ENCODE results near the gene CCDC138.

Gene CCDC138

GRCh38 chr2:108918156-108918874, 131.7 kb downstream of the CCDC138 start:
- no peaks in the 10 kb centered on the region for H3K9me3 Mint-ChIP-seq
- peaks cover 12% of the 10 kb centered on the region for H3K4me1 Mint-ChIP-seq
- H3K27me3 Mint-ChIP-seq = no peaks in the 10 kb centered on the region
- no peak overlapping the region for H3K27ac Mint-ChIP-seq
- no peak overlapping the region for H3K4me3 Mint-ChIP-seq
- peaks cover 9% of the 10 kb centered on the region for H3K36me3 Mint-ChIP-seq

GRCh38 chr2:108918941-108919341, 132.4 kb downstream of the CCDC138 start:
- Mint-ChIP-seq H3K27me3 (no peaks in the 10 kb centered on the region), H3K27ac (no peak overlapping the region)

GRCh38 chr2:108919571-108920373, 133.2 kb downstream of the CCDC138 start:
- Mint-ChIP-seq H3K27ac (peak overlapping the region; percentile 59), H3K9me3 (no peaks in the 10 kb centered on the region), H3K27me3 (no peaks in the 10 kb centered on the region)

More at GRCh38 chr2:108918941-108919341, 132.4 kb downstream of the CCDC138 start:
- no peak overlapping the region for H3K4me3 Mint-ChIP-seq
- no peaks in the 10 kb centered on the region for H3K9me3 Mint-ChIP-seq
- peaks cover 12% of the 10 kb centered on the region for H3K4me1 Mint-ChIP-seq
- H3K36me3 Mint-ChIP-seq = peaks cover 9% of the 10 kb centered on the region

GRCh38 chr2:108920686-108921085, 134.1 kb downstream of the CCDC138 start:
- no peaks in the 10 kb centered on the region for H3K27me3 Mint-ChIP-seq
- peaks cover 9% of the 10 kb centered on the region for H3K36me3 Mint-ChIP-seq
- H3K4me3 Mint-ChIP-seq = no peak overlapping the region
- peaks cover 8% of the 10 kb centered on the region for H3K4me1 Mint-ChIP-seq
- no peak overlapping the region for H3K27ac Mint-ChIP-seq
- no peaks in the 10 kb centered on the region for H3K9me3 Mint-ChIP-seq

More at GRCh38 chr2:108919571-108920373, 133.2 kb downstream of the CCDC138 start:
- Mint-ChIP-seq H3K4me1 (peaks cover 8% of the 10 kb centered on the region), H3K4me3 (no peak overlapping the region), H3K36me3 (peaks cover 9% of the 10 kb centered on the region)

- Mint-ChIP-seq H3K27me3 (no peaks in the 10 kb centered on the region), H3K27ac (no peak overlapping the region), H3K9me3 (no peaks in the 10 kb centered on the region), H3K4me1 (peaks cover 8% of the 10 kb centered on the region), H3K36me3 (peaks cover 9% of the 10 kb centered on the region), H3K4me3 (no peak overlapping the region)
These were observed 134.8 kb downstream of the CCDC138 start for GRCh38 chr2:108921096-108922030.

GRCh38 chr2:108922141-108922915, 135.8 kb downstream of the CCDC138 start:
- no peak overlapping the region for H3K4me3 Mint-ChIP-seq
- no peak overlapping the region for H3K27ac Mint-ChIP-seq
- no peaks in the 10 kb centered on the region for H3K9me3 Mint-ChIP-seq
- H3K36me3 Mint-ChIP-seq = peaks cover 9% of the 10 kb centered on the region
- H3K27me3 Mint-ChIP-seq = no peaks in the 10 kb centered on the region
- H3K4me1 Mint-ChIP-seq = peaks cover 2% of the 10 kb centered on the region

GRCh38 chr2:108923019-108923700, 136.6 kb downstream of the CCDC138 start:
- Mint-ChIP-seq H3K4me1 (peaks cover under 1% of the 10 kb centered on the region), H3K9me3 (no peaks in the 10 kb centered on the region), H3K4me3 (no peak overlapping the region), H3K27ac (no peak overlapping the region), H3K27me3 (no peaks in the 10 kb centered on the region), H3K36me3 (peaks cover 9% of the 10 kb centered on the region)

- Mint-ChIP-seq H3K27ac (no peak overlapping the region), H3K36me3 (peaks cover 9% of the 10 kb centered on the region), H3K27me3 (no peaks in the 10 kb centered on the region), H3K4me1 (peaks cover 6% of the 10 kb centered on the region), H3K4me3 (no peak overlapping the region), H3K9me3 (no peaks in the 10 kb centered on the region)
These were observed 137.4 kb downstream of the CCDC138 start for GRCh38 chr2:108923736-108924579.

- Mint-ChIP-seq H3K4me1 (peaks cover 6% of the 10 kb centered on the region), H3K27ac (no peak overlapping the region), H3K27me3 (no peaks in the 10 kb centered on the region), H3K9me3 (no peaks in the 10 kb centered on the region), H3K4me3 (no peak overlapping the region), H3K36me3 (peaks cover 9% of the 10 kb centered on the region)
These were observed 138.1 kb downstream of the CCDC138 start for GRCh38 chr2:108924580-108925251.

- H3K4me3 Mint-ChIP-seq = no peak overlapping the region
- H3K36me3 Mint-ChIP-seq = peaks cover 5% of the 10 kb centered on the region
- peaks cover 6% of the 10 kb centered on the region for H3K4me1 Mint-ChIP-seq
- no peaks in the 10 kb centered on the region for H3K9me3 Mint-ChIP-seq
- no peak overlapping the region for H3K27ac Mint-ChIP-seq
- H3K27me3 Mint-ChIP-seq = no peaks in the 10 kb centered on the region
These were observed 138.7 kb downstream of the CCDC138 start for GRCh38 chr2:108925286-108925685.

GRCh38 chr2:108925735-108926134, 139.2 kb downstream of the CCDC138 start:
- H3K4me3 Mint-ChIP-seq = no peak overlapping the region
- H3K27me3 Mint-ChIP-seq = no peaks in the 10 kb centered on the region
- H3K9me3 Mint-ChIP-seq = no peaks in the 10 kb centered on the region
- peaks cover 9% of the 10 kb centered on the region for H3K4me1 Mint-ChIP-seq
- no peak overlapping the region for H3K27ac Mint-ChIP-seq
- peaks cover 3% of the 10 kb centered on the region for H3K36me3 Mint-ChIP-seq

Measured in activated naive CD4-positive, alpha-beta T cell treated with anti-CD3 and anti-CD28 coated beads, Interleukin-2, amount 50 U/mL, for 24 hours (primary cell).